ENCODE data around the gene PLEKHM1.
"Not testable (repeated sequence)": the region's sequence is repeated elsewhere in the genome, so short reads cannot be mapped to it uniquely, and the experiment has no call there.

Gene PLEKHM1

DNA sequence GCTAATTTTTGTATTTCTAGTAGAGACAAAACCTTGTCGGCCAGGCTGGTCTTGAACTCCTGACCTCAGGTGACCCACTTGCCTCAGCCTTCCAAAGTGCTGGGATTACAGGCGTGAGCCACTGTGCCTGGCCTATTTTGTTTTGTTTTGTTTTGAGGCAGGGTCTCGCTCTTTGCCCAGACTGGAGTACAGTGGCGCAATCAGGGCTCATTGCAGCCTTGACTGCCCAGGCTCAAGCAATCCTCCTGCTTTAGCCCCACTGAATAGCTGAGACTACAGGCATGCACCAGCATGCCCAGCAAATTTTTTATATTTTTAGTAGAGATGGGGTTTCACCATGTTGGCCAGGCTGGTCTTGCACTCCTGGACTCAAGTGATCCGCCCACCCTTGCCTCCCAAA lies 30.1 kb downstream of the PLEKHM1 start:
- DNase-seq, result not testable (repeated sequence)

GRCh38 chr17:45454341-45454740 lies 36.2 kb downstream of the PLEKHM1 start:
- DNase-seq, result not testable (repeated sequence)

- not testable (repeated sequence) for DNase-seq
Observed at GRCh38 chr17:45453731-45454130, 36.8 kb downstream of the PLEKHM1 start.

DNA sequence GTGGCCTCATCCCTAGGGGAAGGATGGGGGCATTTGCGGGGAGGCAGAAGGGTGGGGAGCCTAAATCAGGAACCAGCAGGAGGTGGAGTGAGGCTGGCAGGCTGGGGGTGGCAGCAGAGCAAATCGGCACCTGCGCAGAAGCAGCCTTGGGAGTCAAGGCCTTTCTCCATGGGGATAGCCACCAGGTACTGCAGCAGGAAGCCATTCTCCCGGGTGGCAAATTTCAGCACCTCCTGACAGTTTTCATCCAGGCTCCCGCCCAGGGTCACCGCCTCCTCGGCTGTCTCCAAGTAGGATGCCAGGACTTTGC lies 37.3 kb downstream of the PLEKHM1 start:
- not testable (repeated sequence) for DNase-seq

DNA sequence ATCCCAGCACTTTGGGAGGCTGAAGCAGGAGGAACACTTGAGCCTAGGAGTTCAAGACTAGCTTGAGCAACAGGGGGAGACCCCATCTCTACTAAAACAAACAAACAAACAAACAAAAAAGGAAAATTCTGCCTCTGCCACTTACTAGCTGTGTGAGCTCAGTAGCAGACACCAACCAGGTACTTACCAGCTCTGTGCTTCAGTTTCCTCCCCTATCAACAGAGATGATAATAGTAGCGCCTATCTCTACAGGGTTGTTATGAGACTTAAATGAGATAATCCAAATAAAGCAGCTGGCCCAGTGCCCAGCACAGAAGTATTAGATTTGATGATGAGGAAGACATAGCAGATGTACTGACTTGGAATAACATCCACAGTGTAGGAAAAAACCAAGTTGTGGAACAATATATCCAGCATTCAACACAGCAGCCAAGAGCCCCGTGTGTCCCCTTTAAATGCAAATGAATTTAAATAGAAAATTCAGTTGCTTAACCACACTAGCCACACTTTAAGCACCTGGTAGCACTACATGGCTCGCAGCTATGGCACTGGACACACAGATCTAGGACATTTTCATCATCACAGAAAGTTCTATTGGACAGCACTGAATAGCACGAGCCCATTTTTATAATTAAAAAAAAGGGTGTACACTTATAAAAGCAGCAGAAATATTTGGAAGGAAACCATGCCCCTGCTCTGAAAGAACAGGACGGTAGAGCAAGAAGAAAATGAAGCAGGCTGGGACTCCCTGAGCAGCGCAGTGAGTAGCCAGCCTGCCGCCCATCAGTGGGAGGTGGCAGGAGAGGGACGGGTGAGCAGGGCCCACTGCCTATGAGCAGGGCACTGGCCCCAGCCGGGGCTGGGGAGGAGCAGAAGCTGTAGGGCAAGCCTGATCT lies 37.9 kb downstream of the PLEKHM1 start:
- not testable (repeated sequence) for DNase-seq

GRCh38 chr17:45451660-45452059 lies 38.9 kb downstream of the PLEKHM1 start:
- not testable (repeated sequence) for DNase-seq

DNA sequence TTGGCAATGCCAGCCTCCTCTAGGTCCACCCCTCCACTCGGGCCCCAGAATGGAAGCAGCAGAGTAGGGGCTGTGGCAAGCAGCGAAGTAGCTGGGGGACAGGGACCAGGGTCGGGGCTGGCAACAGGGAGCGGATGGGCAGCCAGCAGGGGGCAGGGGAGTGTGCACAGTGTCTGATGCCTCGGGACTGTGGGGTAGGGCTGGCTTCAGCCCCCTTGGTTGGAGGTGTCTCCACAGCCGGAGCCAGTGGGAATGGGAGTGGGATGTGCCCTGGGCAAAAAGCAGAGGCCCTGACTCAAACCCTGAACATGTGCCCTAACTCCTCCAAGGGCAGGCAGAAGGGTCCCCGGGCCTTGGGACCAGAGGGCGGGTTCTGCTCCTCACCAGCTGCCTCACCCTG lies 39.4 kb downstream of the PLEKHM1 start:
- no peak for DNase-seq

- DNase-seq, result not testable (repeated sequence)
Observed at GRCh38 chr17:45449708-45450329, 40.7 kb downstream of the PLEKHM1 start.

DNA sequence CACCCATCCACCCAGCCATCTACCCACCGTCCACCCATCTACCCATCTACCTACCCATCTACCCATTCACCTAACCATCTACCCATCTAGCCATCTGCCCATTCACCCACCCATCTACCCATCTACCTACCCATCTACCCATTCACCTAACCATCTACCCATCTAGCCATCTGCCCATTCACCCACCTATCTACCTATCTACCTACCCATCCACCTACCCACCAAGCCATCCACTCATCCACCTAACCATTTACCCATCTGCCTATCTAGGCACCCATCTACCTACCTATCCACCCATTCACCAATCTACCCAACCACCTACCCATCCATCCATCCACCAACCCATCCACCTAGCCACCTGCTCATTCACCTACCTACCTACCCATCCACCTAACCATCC lies 41.3 kb downstream of the PLEKHM1 start:
- DNase-seq, result not testable (repeated sequence)

DNA sequence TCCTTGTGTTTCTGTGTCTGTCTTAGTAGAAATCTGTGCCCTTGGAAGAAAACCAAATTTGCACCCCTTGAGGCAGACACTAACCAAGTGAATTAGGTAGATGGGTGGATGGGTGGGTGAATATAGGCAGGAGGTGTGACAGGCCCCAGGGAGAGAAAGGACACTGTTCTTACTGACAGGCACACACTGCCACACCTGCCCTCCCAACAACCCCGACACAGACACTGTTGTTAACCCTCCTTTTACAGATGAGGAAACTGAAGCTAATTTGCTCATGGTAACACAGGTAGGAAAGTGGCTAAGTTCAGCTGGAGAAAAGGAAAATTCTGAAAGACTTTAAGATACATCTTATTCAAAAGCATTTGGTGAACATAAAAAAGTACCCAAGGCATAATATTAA lies 42.0 kb downstream of the PLEKHM1 start:
- DNase-seq, result not testable (repeated sequence)

DNA sequence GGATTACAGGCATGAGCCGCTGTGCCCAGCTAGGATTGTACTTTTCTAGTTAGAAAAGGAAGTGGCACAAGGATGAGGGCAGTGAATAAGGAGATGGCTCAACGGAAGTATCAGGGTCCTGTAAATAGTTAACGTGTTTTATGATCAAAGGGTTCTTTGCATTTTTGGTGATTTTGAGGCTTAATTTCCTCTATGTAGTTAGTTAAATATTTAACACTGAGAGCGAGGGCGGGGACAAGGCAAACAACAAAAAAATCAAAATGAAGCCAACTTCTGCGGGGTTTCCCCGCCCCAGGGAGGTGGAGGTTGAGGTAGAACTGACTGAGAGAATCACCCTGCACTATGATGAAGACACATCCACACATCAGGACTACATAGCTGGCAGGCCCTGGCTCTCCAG lies 42.5 kb downstream of the PLEKHM1 start:
- DNase-seq, result not testable (repeated sequence)

- DNase-seq, result not testable (repeated sequence)
Observed at GRCh38 chr17:45447650-45448049, 42.9 kb downstream of the PLEKHM1 start.

- not testable (repeated sequence) for DNase-seq
Observed at GRCh38 chr17:45446872-45447625, 43.5 kb downstream of the PLEKHM1 start.

GRCh38 chr17:45445901-45446743 lies 44.4 kb downstream of the PLEKHM1 start:
- DNase-seq, result not testable (repeated sequence)

- not testable (repeated sequence) for DNase-seq
Observed at GRCh38 chr17:45444856-45445820, 45.4 kb downstream of the PLEKHM1 start.

DNA sequence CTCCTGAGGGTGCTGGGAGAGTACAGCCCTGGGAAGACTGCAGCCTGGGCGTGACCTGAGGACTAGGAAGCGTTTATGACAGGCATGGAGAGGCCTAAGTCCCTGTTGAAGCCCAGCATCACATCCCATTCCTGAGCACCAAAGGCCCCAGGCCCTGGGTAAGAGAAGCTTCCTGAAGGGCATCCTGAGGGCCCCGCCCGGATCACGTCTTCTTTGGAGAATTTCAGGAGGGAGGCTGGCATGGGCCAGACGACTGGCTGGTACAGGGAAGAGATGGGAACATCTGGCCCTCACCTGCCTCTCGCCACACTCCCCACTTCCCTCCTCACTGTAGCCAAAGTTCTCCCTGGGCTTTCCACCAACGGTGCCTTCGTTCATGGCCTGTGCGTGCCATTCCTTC lies 46.2 kb downstream of the PLEKHM1 start:
- DNase-seq, result not testable (repeated sequence)

DNA sequence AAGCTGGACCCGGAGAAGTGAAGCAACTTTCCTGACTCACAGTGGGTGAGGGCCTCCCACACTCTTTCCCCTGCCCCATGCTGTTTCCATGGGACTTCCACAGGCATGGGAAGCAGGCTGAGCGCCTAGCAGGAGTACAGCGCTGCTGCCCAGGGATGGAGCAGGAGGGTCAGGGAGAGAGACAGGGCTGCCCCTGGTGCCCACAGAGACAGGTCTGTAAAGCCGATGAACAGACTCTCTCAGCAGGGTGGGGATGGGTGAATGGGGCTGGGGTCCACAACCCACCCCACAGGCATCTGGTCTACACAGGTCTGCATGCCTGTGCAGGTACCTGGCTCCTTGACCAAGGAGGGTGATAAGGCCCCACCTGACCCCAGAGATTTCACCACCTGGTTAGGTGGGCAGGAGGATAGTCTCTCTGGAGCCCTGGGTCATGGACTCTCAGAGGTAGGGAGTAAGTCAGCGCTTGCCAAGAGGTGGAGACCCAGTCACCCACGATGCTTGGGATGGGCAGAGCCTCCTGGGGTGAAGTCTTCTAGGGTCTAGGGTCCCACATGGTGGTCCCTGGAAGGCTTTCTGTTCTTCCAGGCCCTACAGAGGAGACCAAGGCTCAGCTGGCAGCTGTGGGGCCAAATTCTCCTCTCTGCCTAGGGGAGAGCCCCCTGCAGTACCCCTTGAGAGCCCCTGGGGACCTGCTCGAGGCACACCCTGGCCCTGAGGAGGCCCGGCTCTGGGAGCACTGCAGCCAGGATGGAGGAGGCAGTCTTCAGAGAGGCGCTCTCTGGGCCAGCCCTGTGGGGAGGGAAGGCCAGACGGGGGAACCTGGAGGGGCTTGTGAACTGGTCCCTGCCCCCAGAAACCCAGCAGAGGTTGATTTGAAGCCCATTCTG lies 46.9 kb downstream of the PLEKHM1 start:
- DNase-seq, result not testable (repeated sequence)

GRCh38 chr17:45441526-45442310 lies 48.8 kb downstream of the PLEKHM1 start:
- DNase-seq, result no peak

- DNase-seq, result not testable (repeated sequence)
Observed at GRCh38 chr17:45440839-45441515, 49.5 kb downstream of the PLEKHM1 start.

All from NCI-H748 treated with DMSO at 0.1 percent for 48 hours (cell line).